K562 (cell line): Measurements from ENCODE around the gene CCDC85C.

Source experiments
- CSDE1 ChIP-seq, 2 experiments: fragments of 450-650 bp; IDR thresholded peaks; 2 replicates each; pipeline ENCODE4 v1.6.1; 2016; ENCODE audit warnings: mild to moderate bottlenecking in 1 of 2
- CTCF ChIP-seq, 3 experiments: IDR thresholded peaks in 2 of 3; conservative IDR thresholded peaks in 1 of 3; 2 replicates each; pipeline ENCODE4 v1.5.1; 2011 to 2012; ENCODE audit warnings: low read length in 3 of 3, mild to moderate bottlenecking in 3 of 3, control low read depth in 2 of 3, improper control_type of control experiment in 1 of 3, inconsistent platforms in 1 of 3, low read depth in 1 of 3, mixed read lengths in 1 of 3, moderate library complexity in 1 of 3; ENCODE audit not compliant: insufficient read depth in 2 of 3
- POLR2A ChIP-seq: fragments of 450-650 bp; conservative IDR thresholded peaks from 2 replicates; pipeline ENCODE4 v1.6.1; 2016
- ZNF507 ChIP-seq: conservative IDR thresholded peaks from 2 replicates; pipeline ENCODE4 v1.6.1; 2017; ENCODE audit warnings: missing genetic modification characterization, missing compliant biosample characterization
- TF ChIP-seq, protein P1 (sequence below), 2 experiments: fragments of 450-650 bp in 1 of 2; sonication (generic) in 1 of 2; formaldehyde crosslinking; conservative IDR thresholded peaks; 2 replicates each; pipeline versions ENCODE4 v1.4.0 to v1.8.1; 2020 to 2022; ENCODE audit warnings: mild to moderate bottlenecking in 1 of 2, missing genetic modification reagents in 1 of 2

GRCh38 chr14:99538733-99539132, 65.3 kb downstream of the CCDC85C start:
- no peak for TF ChIP-seq ZNF507 (tag)
- no peak for TF ChIP-seq CSDE1 (IDR thresholded peaks at IDR 0.05)
- TF ChIP-seq, protein P1, sequence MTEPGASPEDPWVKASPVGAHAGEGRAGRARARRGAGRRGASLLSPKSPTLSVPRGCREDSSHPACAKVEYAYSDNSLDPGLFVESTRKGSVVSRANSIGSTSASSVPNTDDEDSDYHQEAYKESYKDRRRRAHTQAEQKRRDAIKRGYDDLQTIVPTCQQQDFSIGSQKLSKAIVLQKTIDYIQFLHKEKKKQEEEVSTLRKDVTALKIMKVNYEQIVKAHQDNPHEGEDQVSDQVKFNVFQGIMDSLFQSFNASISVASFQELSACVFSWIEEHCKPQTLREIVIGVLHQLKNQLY (CRISPR knock-in tag; conservative IDR thresholded peaks at IDR 0.05): no peak
- no peak for TF ChIP-seq CTCF (IDR thresholded peaks at IDR 0.05 in 2 of 3, conservative IDR thresholded peaks at IDR 0.05 in 1 of 3; ENCODE audit: insufficient read depth in 2 of 3, low read depth in 1 of 3, low read length in 3 of 3)
- TF ChIP-seq POLR2A: no peak
